ENCODE measurements around the gene BEST2.
A peak's percentile ranks its signal among the peaks of the same experiment; 100 is the strongest.
"Not testable (repeated sequence)": the region's sequence is repeated elsewhere in the genome, so short reads cannot be mapped to it uniquely, and the experiment has no call there.

BEST2 gene

GRCh38 chr19:12788682-12789097, 37.1 kb downstream of the BEST2 start:
- peak; percentile 90 for DNase-seq

- DNase-seq: no peak
Observed at GRCh38 chr19:12789098-12789903, 37.7 kb downstream of the BEST2 start.

GRCh38 chr19:12789904-12790619, 38.5 kb downstream of the BEST2 start:
- DNase-seq: peak; percentile 97

- DNase-seq: peak; percentile 46
Observed at GRCh38 chr19:12790628-12791344, 39.2 kb downstream of the BEST2 start.

GRCh38 chr19:12791345-12792050, 39.9 kb downstream of the BEST2 start, which contains the start of gene JUNB:
JUNB (plus strand) TSS chr19:12791486; CDS start chr19:12791772, 286 bp downstream.
- peak; percentile 98 for DNase-seq

- DNase-seq: peak; percentile 83
Observed at GRCh38 chr19:12792051-12792852, 40.7 kb downstream of the BEST2 start.

- DNase-seq: no peak
Observed at GRCh38 chr19:12792853-12793289, 41.3 kb downstream of the BEST2 start.

- DNase-seq: peak; percentile 96
Observed at GRCh38 chr19:12793290-12794195, 42.0 kb downstream of the BEST2 start.

- DNase-seq: peak; percentile 33
Observed at GRCh38 chr19:12794196-12794941, 42.8 kb downstream of the BEST2 start.

GRCh38 chr19:12794971-12795381, 43.4 kb downstream of the BEST2 start:
- DNase-seq: peak; percentile 27

- peak; percentile 84 for DNase-seq
Observed at GRCh38 chr19:12796146-12797071, 44.8 kb downstream of the BEST2 start.

GRCh38 chr19:12797141-12797587, 45.6 kb downstream of the BEST2 start:
- no peak for DNase-seq

- not testable (repeated sequence) for DNase-seq
Observed at GRCh38 chr19:12797607-12798006, 46.0 kb downstream of the BEST2 start.

GRCh38 chr19:12799742-12800465, 48.3 kb downstream of the BEST2 start:
- DNase-seq: no peak

- no peak for DNase-seq
Observed at GRCh38 chr19:12800466-12800770, 48.8 kb downstream of the BEST2 start.

GRCh38 chr19:12800923-12801465, 49.4 kb downstream of the BEST2 start:
- no peak for DNase-seq

- peak; percentile 85 for DNase-seq
Observed at GRCh38 chr19:12801466-12802266, 50.1 kb downstream of the BEST2 start, which contains the start of the genes PRDX2 and THSD8. PRDX2 (minus strand) TSS chr19:12801800; CDS start chr19:12801261, 539 bp downstream. THSD8 (plus strand) TSS chr19:12802069; CDS start chr19:12802072, 3 bp downstream.

All from femur (tissue), 1 donor.